OCI-M2 (cell line): ENCODE data around the gene MEOX1.
"Not testable (repeated sequence)": the region's sequence is repeated elsewhere in the genome, so short reads cannot be mapped to it uniquely, and the experiment has no call there.

Experiments used
- DNase-seq: peaks from one replicate; lab custom pipeline; 2025; ENCODE audit not compliant: unreplicated experiment; lab: John Stamatoyannopoulos, UW

The MEOX1 gene

GRCh38 chr17:43618276-43618675 lies 43.4 kb downstream of the MEOX1 start:
- DNase-seq: no peak

- DNase-seq: no peak
These were observed 44.9 kb downstream of the MEOX1 start for GRCh38 chr17:43616852-43617251.

- no peak for DNase-seq
These were observed 45.3 kb downstream of the MEOX1 start for GRCh38 chr17:43616421-43616820.

- DNase-seq: no peak
These were observed 45.7 kb downstream of the MEOX1 start for GRCh38 chr17:43616029-43616351.

GRCh38 chr17:43615330-43616028 lies 46.2 kb downstream of the MEOX1 start:
- DNase-seq: no peak

- no peak for DNase-seq
These were observed 47.2 kb downstream of the MEOX1 start for GRCh38 chr17:43614561-43614960.

GRCh38 chr17:43613917-43614316 lies 47.8 kb downstream of the MEOX1 start:
- no peak for DNase-seq

- DNase-seq: no peak
These were observed 49.2 kb downstream of the MEOX1 start for GRCh38 chr17:43612515-43612914.

GRCh38 chr17:43611230-43611969 lies 50.3 kb downstream of the MEOX1 start:
- DNase-seq: no peak

- DNase-seq: no peak
These were observed 51.9 kb downstream of the MEOX1 start for GRCh38 chr17:43609613-43610385.

- no peak for DNase-seq
These were observed 53.4 kb downstream of the MEOX1 start for GRCh38 chr17:43608313-43608712.

GRCh38 chr17:43604549-43604948 lies 57.2 kb downstream of the MEOX1 start:
- DNase-seq: no peak

GRCh38 chr17:43603321-43603720 lies 58.4 kb downstream of the MEOX1 start:
- DNase-seq: no peak

GRCh38 chr17:43602556-43602955 lies 59.2 kb downstream of the MEOX1 start:
- not testable (repeated sequence) for DNase-seq

GRCh38 chr17:43601280-43602039 lies 60.3 kb downstream of the MEOX1 start:
- no peak for DNase-seq

- no peak for DNase-seq
These were observed 61.9 kb downstream of the MEOX1 start for GRCh38 chr17:43599835-43600234.

- DNase-seq: no peak
These were observed 62.7 kb downstream of the MEOX1 start for GRCh38 chr17:43599046-43599395.

GRCh38 chr17:43598357-43599045 lies 63.2 kb downstream of the MEOX1 start:
- DNase-seq: no peak

- DNase-seq: no peak
These were observed 63.9 kb downstream of the MEOX1 start for GRCh38 chr17:43597624-43598356.

- DNase-seq: no peak
These were observed 66.3 kb downstream of the MEOX1 start for GRCh38 chr17:43595466-43595865.
